ENCODE results near the gene HDAC11. TPM values are rescaled to one million over a fixed set of nuclear protein-coding genes. Genes with fewer than 3 reads are reported as not detected.

Gene HDAC11
- polyA plus RNA-seq, 2 of the 4 experiments (the other 2 are of a cell fraction) = 5.6 to 8.4 TPM

- Histone ChIP-seq H3K4me3 (no peak overlapping the region), H3K27ac (no peak overlapping the region), H3K9me3 (peaks cover 11% of the 10 kb centered on the region; the same call in 2 of the 3 replicates), H3K4me1 (peaks cover 69% of the 10 kb centered on the region), H3K4me2 (no peak overlapping the region)
- FAIRE-seq (no peak), ATAC-seq (no peak), DNase-seq (ENCODE audit: low read depth in 1 of 2, low spot score in 1 of 2) (no peak)
- TF ChIP-seq HES2 (IDR thresholded peaks at IDR 0.05) = no peak
- TF ChIP-seq RARB (CRISPR knock-in tag; IDR thresholded peaks at IDR 0.05) = no peak
- no peak for TF ChIP-seq RCOR1 (IDR thresholded peaks at IDR 0.05; ENCODE audit: low read depth, low read length)
- TF ChIP-seq KDM5A (IDR thresholded peaks at IDR 0.05) = no peak
- TF ChIP-seq KDM1A (IDR thresholded peaks at IDR 0.05; ENCODE audit: low read depth) = no peak
- 81% methylated on average over 3 of the region's 3 CpGs for WGBS (ENCODE audit: missing lambda C conversion rate)
- ChIA-PET POLR2A (no interaction called here), CTCF (interaction anchor here (2.5 to 5.1 kb wide), 4 partner anchors 13 to 109 kb away, joined by 6 to 29 read pairs (median 22); no protein-coding TSS in a partner anchor)
Measured at GRCh38 chr3:13541691-13542090, 61.6 kb downstream of the HDAC11 start.

GRCh38 chr3:13542142-13542541 is 62.0 kb downstream of the HDAC11 start:
- TF ChIP-seq MAX (IDR thresholded peaks at IDR 0.05) (no peak), MAZ (IDR thresholded peaks at IDR 0.05; ENCODE audit: borderline replicate concordance, low read depth, low read length) (no peak), JUN (IDR thresholded peaks at IDR 0.05) (no peak), EP300 (IDR thresholded peaks at IDR 0.05) (no peak), RAD21 (conservative IDR thresholded peaks at IDR 0.05 in 1 of 2, IDR thresholded peaks at IDR 0.05 in 1 of 2) (no peak), ELK1 (IDR thresholded peaks at IDR 0.05; ENCODE audit: low read depth, low read length) (no peak), EHF (CRISPR knock-in tag; IDR thresholded peaks at IDR 0.05) (no peak), SREBF2 (IDR thresholded peaks at IDR 0.05) (no peak), GATA3 (IDR thresholded peaks at IDR 0.05; ENCODE audit: borderline replicate concordance) (no peak), RNF2 (IDR thresholded peaks at IDR 0.05; ENCODE audit: borderline replicate concordance, low read depth) (no peak), ZNF302 (CRISPR knock-in tag; IDR thresholded peaks at IDR 0.05) (no peak), RFX5 (IDR thresholded peaks at IDR 0.05) (no peak), CEBPB (IDR thresholded peaks at IDR 0.05) (no peak), PHF8 (IDR thresholded peaks at IDR 0.05; ENCODE audit: borderline replicate concordance, low read depth) (no peak), ZFP36 (IDR thresholded peaks at IDR 0.05; ENCODE audit: borderline replicate concordance, partially characterized antibody) (no peak), ATOH8 (CRISPR knock-in tag; IDR thresholded peaks at IDR 0.05; ENCODE audit: low read depth) (no peak), SMC3 (IDR thresholded peaks at IDR 0.05) (no peak), MYC (IDR thresholded peaks at IDR 0.05; ENCODE audit: borderline replicate concordance, low read length) (no peak), PBX3 (IDR thresholded peaks at IDR 0.05) (no peak)
- H3K4me1 ChIP-seq = peaks cover 68% of the 10 kb centered on the region
- ChIA-PET POLR2A (no interaction called here), CTCF (interaction anchor here (2.5 to 5.1 kb wide), 4 partner anchors 13 to 109 kb away, joined by 6 to 29 read pairs (median 22); no protein-coding TSS in a partner anchor)
- FAIRE-seq (no peak), ATAC-seq (no peak), DNase-seq (ENCODE audit: low read depth in 1 of 2, low spot score in 1 of 2) (no peak)
- H3K4me3 ChIP-seq = no peak overlapping the region
- no peak overlapping the region for H3K4me2 ChIP-seq
- peaks cover 11% of the 10 kb centered on the region; the same call in 2 of the 3 replicates for H3K9me3 ChIP-seq
- WGBS (ENCODE audit: missing lambda C conversion rate) = 69% methylated on average over 3 of the region's 3 CpGs
- no peak overlapping the region for H3K27ac ChIP-seq

Measured in A549 (cell line).